GM21367 (cell line): ENCODE data around the gene RLN3.
"Not testable (repeated sequence)": the region's sequence is repeated elsewhere in the genome, so short reads cannot be mapped to it uniquely, and the experiment has no call there.

Experiments
- ATAC-seq: cut with Tn5 transposase; IDR thresholded peaks from one replicate; pipeline ENCODE4 v1.9.1; 2021; ENCODE audit not compliant: unreplicated experiment

RLN3 gene

DNA sequence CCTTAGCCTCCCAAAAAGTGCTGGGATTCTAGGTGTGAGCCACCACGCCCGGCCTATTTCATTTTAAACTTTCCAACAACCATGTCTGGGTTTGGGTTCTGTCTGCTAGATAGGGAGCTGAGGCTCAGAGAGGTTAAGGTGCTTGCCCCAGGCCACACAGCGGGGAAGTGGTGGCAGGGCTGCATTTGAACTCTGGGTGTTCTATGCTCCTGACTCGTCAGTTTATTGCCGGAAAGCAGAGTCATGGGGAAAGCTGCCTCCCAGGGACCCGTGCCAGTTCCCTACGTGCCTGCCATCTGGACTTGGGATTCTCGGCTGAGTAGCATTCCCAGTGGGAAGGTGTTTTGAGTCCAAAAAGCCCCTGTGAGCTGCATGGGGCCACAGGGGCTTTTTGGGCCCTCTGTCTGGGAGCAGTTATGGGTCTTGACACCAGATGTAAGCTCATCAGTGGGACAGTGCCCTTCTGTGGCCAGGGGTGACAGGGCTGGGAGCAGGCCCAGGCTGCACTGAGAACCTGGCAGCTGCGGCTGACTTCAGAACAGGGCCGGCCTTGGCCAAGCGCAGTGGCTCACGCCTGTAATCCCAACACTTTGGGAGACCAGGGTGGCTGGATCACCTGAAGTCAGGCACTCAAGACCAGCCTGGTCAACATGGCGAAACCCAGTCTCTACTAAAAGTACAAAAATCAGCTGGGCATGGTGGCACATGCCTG is 32.8 kb upstream of the RLN3 start:
- no peak for ATAC-seq

DNA sequence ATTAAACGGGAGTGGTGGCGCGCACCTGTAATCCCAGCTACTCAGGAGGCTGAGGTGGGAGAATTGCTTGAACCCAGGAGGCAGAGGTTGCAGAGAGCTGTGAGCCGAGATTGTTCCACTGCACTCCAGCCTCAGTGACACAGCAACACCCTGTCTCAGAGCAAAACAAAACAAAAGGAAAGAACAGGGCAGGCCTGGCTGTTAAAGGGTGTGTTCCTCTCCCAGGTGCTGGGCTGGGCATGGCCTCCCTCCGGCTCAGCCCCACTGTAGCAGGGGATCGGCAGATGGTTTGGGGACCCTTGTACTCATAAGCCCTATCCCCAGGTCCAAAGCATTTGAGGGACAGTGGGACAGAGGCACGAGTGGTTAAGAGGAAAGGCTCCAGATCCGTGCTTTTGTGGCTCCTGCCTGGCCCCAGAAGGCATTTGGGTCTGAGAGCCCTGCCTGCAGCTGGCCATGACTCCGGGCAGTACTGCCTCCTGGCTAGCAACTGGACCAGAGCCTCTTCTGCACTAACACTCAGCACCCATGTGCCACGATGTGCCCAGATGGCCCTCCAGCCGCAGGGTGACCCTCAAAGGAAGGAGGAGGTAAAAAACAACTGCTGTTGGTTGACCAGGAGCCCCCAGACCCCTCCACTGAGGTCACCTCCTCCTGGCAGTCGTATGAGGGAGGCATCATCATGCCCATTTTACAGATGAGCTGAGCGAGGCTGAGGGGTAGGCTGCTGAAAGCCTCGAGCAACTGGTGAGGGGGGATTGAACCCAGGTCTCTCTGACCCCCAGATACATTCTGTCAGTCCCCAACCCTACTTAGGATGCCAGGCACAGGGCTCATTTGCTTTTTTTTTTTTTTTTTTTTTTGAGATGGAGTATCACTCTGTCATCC is 31.8 kb upstream of the RLN3 start:
- ATAC-seq, result no peak

DNA sequence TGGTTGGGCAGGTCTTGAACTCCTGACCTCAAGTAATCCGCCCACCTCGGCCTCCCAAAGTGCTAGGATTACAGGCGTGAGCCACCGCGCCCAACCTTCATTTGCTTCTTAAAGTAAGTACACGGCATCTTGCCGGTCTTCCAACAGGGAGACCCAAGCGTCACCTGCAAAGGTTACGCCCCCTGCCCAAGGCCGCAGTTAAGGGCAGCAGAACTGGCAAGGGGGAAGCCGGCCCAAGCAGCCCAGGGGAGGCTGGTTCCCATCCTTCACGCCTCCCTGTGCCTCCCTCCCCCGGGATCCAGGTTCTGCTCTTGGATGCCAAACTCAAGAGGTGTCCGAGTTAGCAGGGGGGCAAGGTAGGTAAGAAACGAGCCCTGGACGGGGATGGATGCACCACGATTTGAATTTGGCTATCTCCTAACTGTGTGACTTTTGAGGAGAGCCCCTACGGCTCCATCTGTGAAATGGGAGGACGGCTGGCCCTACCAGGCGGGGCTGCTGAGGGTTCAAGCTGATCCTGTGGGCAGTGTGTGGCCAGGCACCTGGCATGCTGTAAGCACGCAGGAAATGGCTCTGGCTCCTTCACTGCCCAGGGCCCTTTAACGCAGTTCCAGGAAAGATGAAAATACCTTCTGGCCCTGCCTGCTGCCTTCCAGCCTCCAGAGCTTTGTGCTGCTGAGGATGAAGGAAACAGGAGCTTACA is 30.9 kb upstream of the RLN3 start:
- ATAC-seq, result no peak

DNA sequence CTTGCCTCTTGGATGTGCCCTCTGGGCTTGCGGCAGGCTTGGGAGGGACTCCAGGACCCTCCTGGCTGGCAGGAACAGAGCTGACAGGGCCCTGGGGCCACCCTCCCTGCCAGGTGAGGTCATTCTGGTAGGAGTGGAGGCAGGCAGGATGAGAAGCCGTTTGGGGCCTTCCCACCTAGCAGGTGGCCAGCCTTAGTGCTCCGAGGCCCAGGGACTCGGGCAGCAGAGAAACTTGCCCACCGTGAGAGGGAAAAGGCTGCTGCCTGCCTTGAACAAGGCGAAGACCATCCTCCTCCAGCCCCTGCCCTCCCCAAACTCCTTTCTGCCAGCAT is 30.4 kb upstream of the RLN3 start:
- no peak for ATAC-seq

DNA sequence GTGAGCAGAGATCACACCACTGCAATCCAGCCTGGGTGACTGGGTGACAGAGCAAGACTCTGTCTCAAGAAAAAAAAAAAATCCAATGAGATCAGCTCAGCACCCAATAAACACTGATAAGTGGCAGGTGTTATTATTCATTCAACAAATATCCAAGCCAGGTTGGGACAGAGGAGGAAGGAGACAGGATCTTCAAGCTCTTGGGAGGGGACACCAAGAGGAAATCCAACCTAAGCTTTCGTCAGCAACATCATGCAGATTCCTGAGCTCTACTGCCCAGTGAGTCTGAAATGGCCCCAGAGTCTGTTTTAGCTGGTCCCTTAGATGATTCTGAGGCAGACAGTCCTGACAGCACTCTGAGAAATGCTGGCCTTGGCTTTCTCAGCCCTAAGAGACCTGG is 29.5 kb upstream of the RLN3 start:
- ATAC-seq, result no peak

DNA sequence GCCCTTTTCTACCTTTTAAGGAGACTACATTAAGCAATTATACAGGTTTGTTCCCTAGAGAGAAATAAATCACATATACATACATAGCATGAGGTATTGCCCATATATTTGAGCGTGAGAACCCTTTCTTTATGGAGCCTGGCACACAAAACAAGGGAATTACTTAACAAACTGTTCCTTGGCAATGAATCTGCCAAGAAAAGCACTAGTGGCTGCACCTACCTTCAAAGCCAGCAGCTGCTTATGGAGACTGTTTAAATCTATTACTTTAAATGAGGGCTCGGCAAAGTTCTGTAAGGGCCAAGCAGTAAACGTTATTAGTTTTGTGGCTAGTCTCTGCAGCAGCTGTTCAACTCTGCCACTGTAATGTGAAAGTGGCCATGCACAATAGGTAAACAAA is 28.9 kb upstream of the RLN3 start:
- ATAC-seq, result no peak

DNA sequence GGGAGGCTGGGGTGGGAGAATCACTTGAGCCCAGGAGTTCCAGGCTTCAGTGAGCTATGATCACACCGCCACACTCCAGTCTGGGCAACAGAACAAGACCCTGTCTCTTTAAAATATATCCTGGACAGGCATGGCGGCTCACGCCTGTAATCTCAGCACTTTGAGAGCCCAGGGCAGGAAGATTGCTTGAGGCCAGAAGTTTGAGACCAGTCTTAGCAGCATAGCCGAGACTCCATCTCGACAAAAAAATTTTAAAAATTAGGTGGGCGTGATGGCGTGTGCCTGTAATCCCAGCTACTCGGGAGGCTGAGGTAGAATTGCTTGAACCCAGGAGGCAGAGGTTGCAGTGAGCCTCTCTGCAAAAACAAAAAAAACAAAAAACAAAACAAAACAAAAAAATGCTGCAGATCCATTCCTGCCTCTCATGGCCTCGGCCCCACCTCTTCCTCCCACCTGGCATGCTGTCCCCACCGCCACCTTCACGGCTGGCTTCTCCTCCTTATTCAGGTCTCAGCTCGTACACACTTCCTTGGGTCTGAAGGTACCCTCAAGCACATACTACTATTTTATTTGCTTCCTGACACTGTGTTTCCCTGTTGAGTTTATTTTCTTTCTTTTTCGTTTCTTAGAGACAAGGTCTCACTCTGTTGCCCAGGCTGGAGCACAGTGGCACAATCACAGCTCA is 27.1 kb upstream of the RLN3 start:
- no peak for ATAC-seq

DNA sequence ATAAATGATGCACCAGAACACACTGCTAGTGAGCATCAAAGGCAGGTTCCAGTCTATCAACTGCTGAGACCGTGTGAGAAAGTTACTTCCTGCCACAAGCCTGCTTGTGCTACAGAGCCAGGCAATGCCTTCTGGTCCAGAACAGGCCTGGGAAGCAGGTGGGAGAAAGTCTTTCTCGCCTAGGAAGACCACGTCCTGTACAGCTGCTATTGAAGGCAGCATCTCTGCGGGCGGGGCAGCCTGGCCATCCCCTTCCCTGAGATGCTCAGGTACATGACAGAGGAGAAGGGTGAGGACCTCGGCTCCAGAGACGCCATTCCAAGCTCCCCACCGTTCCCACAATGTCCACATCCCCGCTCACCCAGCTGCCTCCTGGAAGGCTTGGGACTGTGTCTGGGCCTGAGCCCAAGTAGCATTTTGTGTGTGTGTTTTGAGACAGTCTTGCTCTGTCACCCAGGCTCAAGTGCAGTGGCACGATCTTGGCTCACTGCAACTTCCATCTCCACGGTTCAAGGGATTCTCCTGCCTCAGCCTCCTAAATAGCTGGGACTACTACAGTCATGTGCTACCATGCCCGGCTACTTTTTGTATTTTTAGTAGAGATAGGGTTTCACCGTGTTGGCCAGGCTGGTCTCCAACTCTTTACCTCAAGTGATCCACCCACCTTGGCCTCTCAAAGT is 25.2 kb upstream of the RLN3 start:
- ATAC-seq, result no peak

DNA sequence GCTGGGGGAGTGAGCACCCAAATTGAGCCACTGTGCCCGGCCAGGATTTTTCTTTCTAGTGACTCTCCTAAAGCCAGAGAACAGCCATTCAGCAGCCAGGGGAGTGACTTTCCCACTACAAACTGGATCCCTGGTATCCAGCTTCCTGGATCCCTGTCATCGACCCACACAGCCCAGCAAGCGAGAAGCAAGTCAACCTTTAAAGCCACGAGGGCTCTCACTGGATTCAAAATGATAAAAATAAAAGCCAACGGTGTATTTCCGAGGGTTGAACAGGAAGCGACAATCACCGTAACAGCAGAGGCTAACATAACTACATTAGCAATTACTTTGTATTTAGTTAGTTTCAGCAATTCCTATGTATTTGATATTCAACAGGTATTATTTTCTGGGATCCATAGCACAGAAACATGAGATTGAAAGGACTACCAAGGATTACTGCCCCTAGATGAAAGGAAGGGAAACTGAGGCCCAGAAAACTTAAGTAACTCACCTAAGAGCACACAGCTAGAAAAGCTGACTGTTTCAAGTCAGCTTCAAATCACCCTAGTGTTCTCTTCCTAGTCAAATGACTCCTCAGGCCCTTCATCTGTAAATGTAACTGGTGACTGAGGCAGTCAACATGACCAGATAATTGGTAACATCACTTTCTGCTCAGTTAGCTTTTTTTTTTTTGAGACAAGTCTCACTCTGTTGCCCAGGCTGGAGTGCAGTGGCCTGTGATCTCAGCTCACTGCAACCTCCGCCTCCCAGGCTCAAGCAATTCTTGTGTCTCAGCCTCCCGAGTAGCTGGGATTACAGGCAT is 24.5 kb upstream of the RLN3 start:
- ATAC-seq, result no peak

DNA sequence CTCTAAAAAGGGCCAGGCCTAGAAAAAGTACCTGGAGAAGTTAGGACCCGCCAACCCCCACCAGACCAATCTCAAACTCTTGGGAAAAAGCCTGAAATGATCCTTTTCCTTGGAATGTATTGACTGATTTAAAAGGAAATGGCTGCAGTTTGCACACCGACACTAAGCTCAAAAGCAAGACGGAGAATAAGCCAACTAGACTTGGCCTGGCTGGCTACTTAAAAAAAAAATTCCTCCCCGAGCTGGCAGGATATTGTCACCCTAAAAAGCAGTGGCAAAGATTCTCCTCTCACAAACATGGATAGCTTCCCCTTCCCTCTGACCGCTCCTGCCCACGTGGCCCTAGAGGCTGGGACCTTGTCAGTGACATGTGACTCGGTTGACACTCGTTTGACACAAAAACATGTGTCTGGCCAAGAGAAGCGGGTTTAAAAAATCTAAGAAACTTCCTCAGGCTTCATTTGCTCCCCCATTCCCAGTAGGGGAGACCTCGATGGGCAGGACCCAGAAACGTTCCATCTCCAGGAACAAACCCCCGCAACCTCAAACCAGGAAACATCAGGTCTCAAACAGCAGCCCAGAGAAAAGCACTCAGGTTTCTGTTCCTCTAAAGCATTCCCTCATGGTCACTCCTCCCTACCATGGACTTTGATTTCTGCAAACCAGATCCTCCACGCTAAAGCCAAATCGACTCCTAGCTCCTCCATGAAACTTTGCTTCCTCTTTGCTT is 23.2 kb upstream of the RLN3 start:
- no peak for ATAC-seq

DNA sequence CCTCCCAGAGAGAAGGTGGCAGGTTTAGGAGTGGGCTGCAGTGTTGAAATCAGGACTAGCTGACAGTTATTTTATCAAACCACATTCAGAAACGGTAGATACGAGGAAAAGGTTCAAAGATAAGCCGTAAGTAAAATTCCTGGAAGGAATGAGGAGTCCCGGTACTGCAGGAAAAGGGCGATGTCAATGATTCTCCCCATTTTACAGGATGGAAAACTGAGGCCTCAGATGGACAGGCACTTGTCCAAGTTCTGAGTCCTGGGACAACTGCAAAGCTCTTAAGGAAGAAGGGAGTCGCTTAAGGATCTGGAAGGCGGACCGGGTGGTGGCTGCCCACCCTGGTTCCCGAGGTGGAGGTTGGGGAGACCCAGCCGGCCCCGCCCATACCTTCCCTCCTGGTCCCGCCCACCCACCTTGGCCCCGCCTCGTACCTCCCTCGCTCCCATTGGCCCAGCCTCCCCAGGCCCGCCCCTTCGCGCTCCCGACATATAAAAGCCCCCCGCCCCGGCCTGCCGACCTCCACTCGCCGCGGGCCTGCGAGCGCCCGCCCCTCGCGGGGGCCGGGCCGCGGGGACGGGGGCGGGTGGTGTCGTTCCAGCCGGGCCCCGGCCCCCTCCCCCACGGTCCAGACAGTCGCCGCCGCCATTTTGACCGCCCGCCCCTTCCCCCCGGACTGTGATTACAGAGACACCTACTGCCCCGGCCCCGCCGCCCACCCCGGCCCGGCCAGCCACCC is 22.4 kb upstream of the RLN3 start:
- ATAC-seq, result no peak

DNA sequence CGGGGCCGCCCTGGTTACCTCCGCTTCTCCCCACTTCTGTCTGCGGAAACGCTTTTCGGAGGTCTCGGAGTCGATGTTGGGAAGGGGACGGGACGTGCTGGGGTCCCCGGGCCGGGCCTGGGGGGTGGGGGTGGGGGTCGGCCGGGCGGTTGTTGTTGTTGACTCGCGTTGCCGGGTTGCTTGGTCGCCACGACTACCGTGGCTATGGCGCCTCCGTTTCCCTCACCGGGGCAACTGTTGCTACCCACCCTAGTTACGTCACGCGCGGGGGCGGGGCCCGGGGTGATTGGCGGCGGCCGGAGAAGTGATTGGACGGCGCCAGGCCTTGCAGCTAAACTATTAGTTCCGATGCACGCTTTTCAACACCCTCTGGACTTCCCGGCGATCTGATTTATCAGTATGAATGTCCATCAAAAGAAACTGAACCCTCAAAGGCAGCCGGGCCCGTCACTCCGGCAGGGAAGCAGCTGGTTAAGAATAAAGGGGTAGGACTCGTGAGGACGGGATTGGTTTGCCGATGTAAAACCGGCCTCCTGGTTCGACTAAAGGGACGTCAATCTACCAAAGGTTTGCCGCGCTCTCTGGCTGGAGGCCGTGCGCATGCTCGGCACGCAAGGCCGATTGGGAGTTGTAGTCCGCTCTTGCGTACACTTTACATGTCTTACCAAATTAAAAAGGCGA is 21.7 kb upstream of the RLN3 start, which contains the start of gene RFX1:
TSS of gene RFX1 (minus strand) at position 236 of the 681 bp plus-strand sequence. CDS start 12,477 bp downstream, outside the sequence.
- ATAC-seq, result peak; percentile 57

DNA sequence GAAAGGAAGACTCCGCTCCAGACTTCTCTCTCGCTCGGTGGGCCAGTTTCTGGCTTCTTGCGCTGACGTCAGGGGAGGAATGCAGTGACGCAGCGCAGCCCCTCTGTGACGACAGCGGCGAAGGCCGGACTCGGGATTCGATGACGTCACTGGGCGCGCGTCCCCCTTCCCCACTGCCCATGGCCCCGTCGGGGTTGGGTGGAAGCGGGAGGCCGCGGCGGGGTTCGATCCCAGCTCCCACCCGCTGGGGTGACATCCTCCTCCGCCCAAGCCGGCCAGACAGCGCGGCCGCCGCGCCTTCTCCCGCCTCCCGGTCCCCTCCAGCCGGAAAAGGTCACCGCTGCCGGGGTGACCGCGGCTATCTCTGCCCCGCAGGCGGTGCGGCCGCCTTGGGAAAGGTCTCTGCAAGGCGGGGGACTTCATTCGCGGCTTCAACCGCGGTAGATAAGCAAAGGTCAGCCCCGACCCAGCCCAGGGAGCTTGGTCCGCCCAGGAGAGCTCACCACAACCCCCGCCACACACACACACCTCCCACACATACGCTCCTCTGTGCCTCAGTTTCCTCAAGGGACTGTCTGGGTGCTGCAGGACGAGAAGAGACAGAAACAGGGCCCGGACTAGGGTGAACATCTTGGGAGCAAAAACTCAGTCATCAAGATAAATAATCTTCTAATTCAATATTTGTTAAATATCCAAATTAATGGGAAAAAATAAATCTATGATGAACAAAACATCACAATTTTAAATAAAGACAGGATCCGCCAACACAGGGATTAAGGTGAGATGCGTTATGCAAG is 21.0 kb upstream of the RLN3 start:
- ATAC-seq, result peak; percentile 27

DNA sequence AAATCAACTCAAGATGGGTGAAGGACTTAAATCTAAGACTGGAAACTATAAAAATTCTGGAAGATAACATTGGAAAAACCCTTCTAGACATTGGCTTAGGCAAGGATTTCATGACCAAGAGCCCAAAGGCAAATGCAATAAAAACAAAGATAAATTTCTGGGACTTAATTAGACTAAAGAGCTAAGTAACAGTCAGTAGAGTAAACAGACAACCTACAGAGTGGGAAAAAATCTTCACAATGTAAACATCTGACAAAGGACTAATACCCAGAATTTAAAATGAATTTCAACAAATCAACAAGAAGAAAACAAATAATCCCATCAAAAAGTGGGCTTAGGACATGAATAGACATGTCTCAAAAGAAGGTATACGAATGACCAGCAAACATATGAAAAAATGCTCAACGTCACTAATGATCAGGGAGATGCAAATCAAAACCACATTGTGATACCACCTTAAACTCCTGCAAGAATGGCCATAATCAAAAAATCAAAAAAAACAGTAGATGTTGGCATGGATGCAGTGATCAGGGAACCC is 15.5 kb upstream of the RLN3 start:
- no peak for ATAC-seq

DNA sequence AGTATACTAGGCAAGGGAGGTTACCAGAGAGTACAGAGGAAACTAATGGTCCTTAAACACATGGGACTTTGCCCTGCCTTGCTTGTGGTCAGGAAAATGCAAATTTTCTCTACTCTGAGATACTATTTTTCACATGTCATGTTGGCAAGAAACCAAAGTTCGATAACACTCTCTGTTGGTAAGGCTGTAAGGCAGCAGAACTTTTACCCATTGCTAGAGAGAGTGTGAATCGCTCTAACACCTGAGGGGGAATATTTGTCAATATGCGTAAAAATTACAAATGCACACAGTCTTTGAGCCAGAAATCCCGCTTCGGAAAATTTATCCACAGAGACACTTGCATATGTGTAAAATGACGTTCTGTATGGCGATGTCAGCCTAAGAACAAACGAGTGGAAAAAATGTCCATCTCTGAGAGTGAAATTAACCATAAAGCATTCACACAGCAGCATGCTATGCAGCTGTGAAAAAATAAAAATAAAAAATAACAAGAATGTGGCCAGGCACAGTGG is 12.4 kb upstream of the RLN3 start:
- peak; percentile 65 for ATAC-seq

DNA sequence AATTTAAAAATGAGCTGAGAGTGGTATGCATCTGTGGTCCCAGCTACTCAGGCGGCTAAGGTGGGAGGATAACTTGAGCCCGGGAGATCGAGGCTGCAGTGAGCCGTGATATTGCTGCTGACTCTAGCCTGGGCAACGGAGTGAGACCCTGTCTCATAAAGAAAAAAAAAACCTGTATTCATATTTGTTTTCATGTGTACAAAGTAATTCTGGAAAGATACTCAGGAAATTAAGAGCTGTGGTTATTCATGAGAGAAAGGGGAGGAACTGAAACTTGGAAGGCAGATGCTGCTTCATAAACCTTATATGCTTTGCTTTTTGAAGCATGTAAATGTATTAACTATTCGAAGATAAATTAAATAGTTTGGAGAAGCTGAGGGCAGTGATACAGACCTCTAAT is 8.8 kb upstream of the RLN3 start:
- no peak for ATAC-seq

DNA sequence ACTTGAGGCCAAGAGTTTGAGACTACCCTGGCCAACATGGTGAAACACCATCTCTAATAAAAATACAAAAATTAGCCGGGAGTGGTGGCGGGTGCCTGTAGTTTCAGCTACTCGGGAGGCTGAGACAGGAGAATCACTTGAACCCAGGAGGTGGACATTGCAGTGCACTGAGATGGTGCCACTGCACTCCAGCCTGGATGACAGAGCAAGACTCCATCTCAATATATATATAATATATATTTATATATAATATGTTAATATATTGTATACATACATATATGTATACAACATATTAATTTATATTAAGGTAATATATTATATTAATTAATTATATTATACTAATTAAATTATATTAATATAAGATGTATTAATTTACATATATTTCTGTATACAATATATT is 8.2 kb upstream of the RLN3 start:
- ATAC-seq, result not testable (repeated sequence)
